ENCODE data around the gene AHCY.

DNA sequence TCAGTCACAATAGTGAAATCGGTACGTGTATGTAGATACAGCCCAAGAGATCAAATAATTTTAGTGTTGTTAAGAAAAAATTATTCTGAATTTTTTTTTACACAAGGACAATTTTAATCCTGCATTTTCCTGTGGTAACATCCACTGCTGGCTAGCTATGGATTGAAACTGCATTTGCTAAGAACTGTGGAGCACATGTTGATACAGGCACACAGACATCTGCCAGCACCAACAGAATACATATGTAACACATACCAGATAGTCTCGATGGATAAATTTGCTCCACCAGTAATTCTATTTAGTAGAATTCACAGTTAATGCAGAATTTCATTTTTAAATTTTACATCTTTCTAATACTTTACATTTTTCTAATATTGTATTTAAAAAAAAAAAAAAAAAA lies 59.8 kb downstream of the AHCY start:
- no peak for TF ChIP-seq EP300 (IDR thresholded peaks at IDR 0.05; ENCODE audit: borderline replicate concordance)
- no peak for TF ChIP-seq CEBPB (IDR thresholded peaks at IDR 0.05)
- no peak for TF ChIP-seq FOXM1 (IDR thresholded peaks at IDR 0.05; ENCODE audit: borderline replicate concordance, low read depth)
- TF ChIP-seq RAD21 (IDR thresholded peaks at IDR 0.05; ENCODE audit: low read depth) = no peak
- TF ChIP-seq, protein P1, sequence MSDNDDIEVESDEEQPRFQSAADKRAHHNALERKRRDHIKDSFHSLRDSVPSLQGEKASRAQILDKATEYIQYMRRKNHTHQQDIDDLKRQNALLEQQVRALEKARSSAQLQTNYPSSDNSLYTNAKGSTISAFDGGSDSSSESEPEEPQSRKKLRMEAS (IDR thresholded peaks at IDR 0.05) = no peak
- no peak for TF ChIP-seq CREB1 (IDR thresholded peaks at IDR 0.05; ENCODE audit: low read depth)
- TF ChIP-seq ZBTB7A (IDR thresholded peaks at IDR 0.05; ENCODE audit: low read depth) = no peak
- TF ChIP-seq, protein P2, sequence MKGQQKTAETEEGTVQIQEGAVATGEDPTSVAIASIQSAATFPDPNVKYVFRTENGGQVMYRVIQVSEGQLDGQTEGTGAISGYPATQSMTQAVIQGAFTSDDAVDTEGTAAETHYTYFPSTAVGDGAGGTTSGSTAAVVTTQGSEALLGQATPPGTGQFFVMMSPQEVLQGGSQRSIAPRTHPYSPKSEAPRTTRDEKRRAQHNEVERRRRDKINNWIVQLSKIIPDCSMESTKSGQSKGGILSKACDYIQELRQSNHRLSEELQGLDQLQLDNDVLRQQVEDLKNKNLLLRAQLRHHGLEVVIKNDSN (IDR thresholded peaks at IDR 0.05) = no peak

Measured in Ishikawa (cell line).